Regular cardiac myocyte (primary cell): Measurements from ENCODE around the gene POU4F2. TPM values are rescaled to one million over a fixed set of nuclear protein-coding genes. Genes with fewer than 3 reads are reported as not detected.

Experiments
- total RNA-seq: library from RNA; depleted of rRNA; stranded (reverse); fragments of >200 nt; gene quantifications from 2 replicates; pipeline ENCODE4 v1.2.3, GENCODE V29; 2014

The POU4F2 gene, protein sequence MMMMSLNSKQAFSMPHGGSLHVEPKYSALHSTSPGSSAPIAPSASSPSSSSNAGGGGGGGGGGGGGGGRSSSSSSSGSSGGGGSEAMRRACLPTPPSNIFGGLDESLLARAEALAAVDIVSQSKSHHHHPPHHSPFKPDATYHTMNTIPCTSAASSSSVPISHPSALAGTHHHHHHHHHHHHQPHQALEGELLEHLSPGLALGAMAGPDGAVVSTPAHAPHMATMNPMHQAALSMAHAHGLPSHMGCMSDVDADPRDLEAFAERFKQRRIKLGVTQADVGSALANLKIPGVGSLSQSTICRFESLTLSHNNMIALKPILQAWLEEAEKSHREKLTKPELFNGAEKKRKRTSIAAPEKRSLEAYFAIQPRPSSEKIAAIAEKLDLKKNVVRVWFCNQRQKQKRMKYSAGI
- not detected in 2 replicates for total RNA-seq

DNA sequence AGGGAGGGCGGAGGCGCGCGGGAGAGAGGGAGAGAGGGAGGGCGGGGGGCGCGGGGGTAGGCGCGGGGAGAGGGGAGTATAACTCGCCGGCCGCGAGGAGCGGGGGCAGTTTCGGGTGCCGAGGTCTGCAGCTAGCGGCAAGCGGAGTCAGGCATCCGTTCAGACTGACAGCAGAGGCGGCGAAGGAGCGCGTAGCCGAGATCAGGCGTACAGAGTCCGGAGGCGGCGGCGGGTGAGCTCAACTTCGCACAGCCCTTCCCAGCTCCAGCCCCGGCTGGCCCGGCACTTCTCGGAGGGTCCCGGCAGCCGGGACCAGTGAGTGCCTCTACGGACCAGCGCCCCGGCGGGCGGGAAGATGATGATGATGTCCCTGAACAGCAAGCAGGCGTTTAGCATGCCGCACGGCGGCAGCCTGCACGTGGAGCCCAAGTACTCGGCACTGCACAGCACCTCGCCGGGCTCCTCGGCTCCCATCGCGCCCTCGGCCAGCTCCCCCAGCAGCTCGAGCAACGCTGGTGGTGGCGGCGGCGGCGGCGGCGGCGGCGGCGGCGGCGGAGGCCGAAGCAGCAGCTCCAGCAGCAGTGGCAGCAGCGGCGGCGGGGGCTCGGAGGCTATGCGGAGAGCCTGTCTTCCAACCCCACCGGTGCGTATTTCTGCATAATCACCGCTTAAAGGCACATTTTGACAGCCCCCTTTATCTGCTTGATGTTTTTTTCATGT lies at the start of gene POU4F2:
TSS of gene POU4F2 (plus strand) at position 108 of the 720 bp plus-strand sequence. CDS start at position 356, 248 bp downstream.

Other genes with a start within 250 kb of the POU4F2 start
- gene SLC10A7, start 117.0 kb upstream of the POU4F2 start, total RNA-seq: 8.2 and 10.7 TPM in 2 replicates